Neural crest cell (in vitro differentiated cells): ENCODE data around the gene LMLN. TPM values are rescaled to one million over a fixed set of nuclear protein-coding genes. Genes with fewer than 3 reads are reported as not detected.

ENCODE experiments used
- DNase-seq: peaks from one replicate; pipeline ENCODE4 v3.0.0; 2021; ENCODE audit warnings: low read depth, mixed read lengths, low spot score
- H3K27ac Mint-ChIP-seq: one replicate; pipeline ENCODE4 v1.8.0; 2021; ENCODE audit warnings: mild to moderate bottlenecking, mixed read lengths; ENCODE audit not compliant: unreplicated experiment
- H3K27me3 Mint-ChIP-seq: 2 replicates; pipeline ENCODE4 v1.8.0; 2021; ENCODE audit warnings: low read depth, mild to moderate bottlenecking, mixed read lengths
- H3K36me3 Mint-ChIP-seq: 2 replicates; pipeline ENCODE4 v1.8.0; 2021; ENCODE audit warnings: low read depth, mild to moderate bottlenecking, mixed read lengths
- H3K4me1 Mint-ChIP-seq: 2 replicates; pipeline ENCODE4 v1.8.0; 2021; ENCODE audit warnings: mixed read lengths
- H3K4me3 Mint-ChIP-seq: one replicate; pipeline ENCODE4 v1.8.0; 2021; ENCODE audit warnings: mild to moderate bottlenecking, mixed read lengths
- H3K9me3 Mint-ChIP-seq: 2 replicates; pipeline ENCODE4 v1.8.0; 2021; ENCODE audit warnings: mixed read lengths
- CTCF ChIP-seq: fragments of 200-600 bp; sonication (generic); conservative IDR thresholded peaks from 2 replicates; pipeline ENCODE4 v1.5.0; 2021; ENCODE audit warnings: antibody characterized with exemption, mild to moderate bottlenecking
- total RNA-seq: library from RNA; stranded (reverse); gene quantifications from 2 replicates; pipeline ENCODE4 v1.2.1, GENCODE V29; 2021

LMLN gene
- total RNA-seq, 1 donor from 2014 or later, result 9.6 TPM

- peaks cover 73% of the 10 kb centered on the region for H3K27me3 Mint-ChIP-seq
- no peaks in the 10 kb centered on the region for H3K36me3 Mint-ChIP-seq
- no peak for DNase-seq
- peaks cover 4% of the 10 kb centered on the region for H3K4me1 Mint-ChIP-seq
- no peaks in the 10 kb centered on the region for H3K9me3 Mint-ChIP-seq
- no peak overlapping the region for H3K4me3 Mint-ChIP-seq
- H3K27ac Mint-ChIP-seq, result no peak overlapping the region
- no peak for TF ChIP-seq CTCF
Observed at GRCh38 chr3:198090795-198091332, 130.8 kb downstream of the LMLN start.

GRCh38 chr3:198092276-198092675, 132.3 kb downstream of the LMLN start:
- Mint-ChIP-seq H3K27me3 (peaks cover 65% of the 10 kb centered on the region), H3K4me1 (peaks cover 4% of the 10 kb centered on the region), H3K36me3 (no peaks in the 10 kb centered on the region), H3K27ac (no peak overlapping the region), H3K4me3 (no peak overlapping the region), H3K9me3 (no peaks in the 10 kb centered on the region)
- no peak for DNase-seq
- no peak for TF ChIP-seq CTCF

DNA sequence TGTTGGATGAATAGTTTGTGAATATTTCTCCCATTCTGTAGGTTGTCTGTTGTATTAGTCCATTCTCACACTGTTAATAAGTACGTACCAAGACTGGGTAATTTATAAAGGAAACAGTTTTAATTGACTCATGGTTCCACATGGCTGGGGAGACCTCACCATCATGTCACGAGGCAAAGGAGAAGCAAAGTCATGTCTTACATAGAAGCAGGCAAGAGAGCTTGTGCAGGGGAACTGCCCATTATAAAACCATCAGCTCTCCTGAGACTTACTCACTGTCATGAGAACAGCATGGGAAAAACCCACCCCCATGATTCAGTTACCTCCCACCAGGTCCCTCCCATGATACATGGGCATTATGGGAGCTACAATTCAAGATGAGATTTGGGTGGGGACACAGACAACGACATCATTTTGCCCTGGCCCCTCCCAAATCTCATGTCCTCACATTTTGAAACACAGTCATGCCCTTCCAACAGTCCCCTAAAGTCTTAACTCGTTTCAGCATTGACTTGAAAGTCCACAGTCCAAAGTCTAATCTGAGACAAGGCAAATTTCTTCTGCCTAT, 133.2 kb downstream of the LMLN start:
- Mint-ChIP-seq H3K4me1 (peaks cover 4% of the 10 kb centered on the region), H3K27me3 (peaks cover 57% of the 10 kb centered on the region), H3K36me3 (no peaks in the 10 kb centered on the region), H3K9me3 (no peaks in the 10 kb centered on the region), H3K4me3 (no peak overlapping the region), H3K27ac (no peak overlapping the region)
- no peak for DNase-seq
- no peak for TF ChIP-seq CTCF

Other genes starting within 250 kb of the LMLN start
- gene RUBCN, start 223.3 kb upstream of the LMLN start, total RNA-seq, result 30.2 and 31.7 TPM in 2 replicates
- gene FYTTD1, start 210.3 kb upstream of the LMLN start, total RNA-seq, result 50.0 and 52.5 TPM in 2 replicates
- gene LRCH3, start 169.0 kb upstream of the LMLN start, total RNA-seq, result 69.0 and 69.8 TPM in 2 replicates
- gene RPL35A, start 10.0 kb upstream of the LMLN start, total RNA-seq, result 1,290 and 1,300 TPM in 2 replicates